Measurements from ENCODE around the gene ACTL6A.
"Not testable (repeated sequence)": the region's sequence is repeated elsewhere in the genome, so short reads cannot be mapped to it uniquely, and the experiment has no call there.

Gene ACTL6A

DNA sequence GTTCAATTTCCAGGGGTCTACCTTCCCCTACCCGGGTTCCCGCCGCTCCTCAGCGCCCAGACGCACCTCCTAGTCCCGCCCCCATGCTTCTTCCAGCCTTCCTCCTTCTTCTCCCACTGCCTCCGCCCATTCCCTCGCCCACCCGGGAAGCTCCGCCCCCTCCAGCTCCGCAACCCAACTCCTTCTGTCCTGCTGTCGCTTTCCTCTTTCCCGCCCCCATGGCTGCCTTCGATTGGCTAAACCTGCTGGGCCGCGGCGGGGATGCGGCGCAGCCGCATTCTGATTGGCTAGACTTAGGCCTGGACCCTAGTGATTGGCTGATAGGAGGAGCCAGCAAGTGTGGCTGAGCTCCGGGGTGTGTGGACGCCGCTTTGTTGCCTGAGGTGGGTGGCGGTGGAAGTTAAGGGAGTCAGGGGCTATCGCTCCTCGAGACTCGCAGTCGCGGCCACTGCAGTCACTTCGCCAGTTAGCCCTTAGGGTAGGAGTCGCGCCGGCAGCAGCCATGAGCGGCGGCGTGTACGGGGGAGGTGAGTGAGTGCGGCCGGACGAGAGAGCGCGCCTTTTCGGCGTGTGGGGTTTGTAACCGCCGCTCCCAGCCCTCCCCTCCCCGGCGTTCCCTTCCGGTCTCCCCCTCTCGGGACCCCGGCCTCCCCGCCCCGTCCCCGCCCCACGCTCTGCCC lies at the start of gene ACTL6A:
Gene ACTL6A, plus strand, starts transcription at position 336 of the 680 bp plus-strand sequence. Its CDS starts 167 bp downstream, at position 503.
- peak; percentile 99 for DNase-seq

GRCh38 chr3:179513862-179514261 lies 48.9 kb upstream of the ACTL6A start:
- no peak for DNase-seq

GRCh38 chr3:179516461-179517251 lies 46.1 kb upstream of the ACTL6A start:
- DNase-seq: not testable (repeated sequence)

- no peak for DNase-seq
Observed at GRCh38 chr3:179526482-179526881, 36.2 kb upstream of the ACTL6A start.

GRCh38 chr3:179526989-179527391 lies 35.7 kb upstream of the ACTL6A start:
- no peak for DNase-seq

DNA sequence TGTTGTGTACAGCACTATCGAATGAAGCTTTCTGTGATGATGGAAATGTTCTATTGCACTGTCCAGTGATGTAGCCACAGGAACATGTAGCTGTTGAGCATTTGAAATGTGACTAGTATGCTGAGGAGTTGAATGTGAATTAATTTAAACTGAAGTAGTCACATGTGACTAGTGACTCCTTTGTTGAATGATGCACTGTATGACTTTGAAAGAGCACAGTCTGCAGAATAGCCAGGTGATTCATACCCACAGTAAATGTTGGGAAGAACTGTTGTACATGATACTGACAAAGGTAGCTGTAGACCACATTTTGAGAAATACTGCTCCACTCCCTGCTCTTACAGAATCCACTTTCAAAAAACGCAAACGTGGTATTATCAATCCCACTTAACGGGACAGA lies 34.0 kb upstream of the ACTL6A start:
- no peak for DNase-seq

GRCh38 chr3:179531576-179531975 lies 31.1 kb upstream of the ACTL6A start:
- no peak for DNase-seq

DNA sequence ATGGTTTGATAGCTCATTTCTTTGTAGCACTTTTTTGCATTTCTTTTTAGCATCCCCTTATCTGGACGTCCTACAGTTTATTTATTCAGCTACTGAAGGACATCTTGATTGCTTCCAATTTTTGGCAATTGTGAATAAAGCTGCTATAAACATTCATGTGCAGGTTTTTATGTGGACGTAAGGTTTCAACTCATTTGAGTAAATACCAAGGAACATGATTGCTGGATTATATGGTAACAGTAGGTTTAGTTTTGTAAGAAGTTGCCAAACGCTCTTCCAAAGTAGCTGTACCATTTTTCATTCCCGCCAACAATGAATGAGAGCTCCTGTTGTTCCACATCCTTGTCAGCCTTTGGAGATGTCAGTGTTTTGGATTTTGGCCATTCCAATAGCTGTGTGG lies 29.5 kb upstream of the ACTL6A start:
- DNase-seq: no peak

DNA sequence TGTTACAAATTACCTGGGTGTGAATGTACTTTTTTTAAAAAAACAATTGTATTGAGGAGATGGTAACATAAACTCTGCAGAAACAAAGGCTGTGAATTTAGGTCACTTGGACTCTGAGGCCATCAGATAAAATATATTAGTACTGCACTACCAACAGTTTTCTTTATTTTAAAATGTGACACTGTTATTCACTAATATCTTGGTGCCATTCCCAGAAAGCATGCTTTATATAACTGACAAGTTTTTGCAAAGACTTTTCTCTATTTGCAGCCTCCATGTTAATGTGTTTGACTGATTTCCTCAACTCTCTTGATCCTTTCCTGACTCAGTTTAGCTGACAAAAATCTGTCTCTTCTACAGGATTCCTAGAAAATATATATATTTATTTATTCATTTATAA lies 26.5 kb upstream of the ACTL6A start:
- no peak for DNase-seq

GRCh38 chr3:179541094-179541493 lies 21.6 kb upstream of the ACTL6A start:
- DNase-seq: no peak

DNA sequence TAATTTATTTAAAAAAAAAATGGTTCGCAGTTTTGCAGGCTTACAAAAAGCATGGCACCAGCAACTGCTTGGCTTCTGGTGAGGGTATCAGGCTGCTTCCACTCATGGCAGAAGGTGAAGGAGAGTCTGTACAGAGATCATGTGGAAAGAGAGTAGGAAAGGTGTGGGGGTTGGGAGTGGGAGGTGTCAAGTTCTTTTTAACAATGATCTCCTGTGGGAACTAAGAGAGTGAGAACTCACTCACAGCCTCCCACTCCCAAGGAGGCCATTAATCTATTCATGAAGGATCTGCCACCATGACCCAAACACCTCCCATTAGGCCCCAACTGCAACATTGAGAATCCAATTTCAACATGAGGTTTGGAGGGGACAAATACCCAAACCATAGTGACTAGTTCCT lies 21.1 kb upstream of the ACTL6A start:
- DNase-seq: no peak

DNA sequence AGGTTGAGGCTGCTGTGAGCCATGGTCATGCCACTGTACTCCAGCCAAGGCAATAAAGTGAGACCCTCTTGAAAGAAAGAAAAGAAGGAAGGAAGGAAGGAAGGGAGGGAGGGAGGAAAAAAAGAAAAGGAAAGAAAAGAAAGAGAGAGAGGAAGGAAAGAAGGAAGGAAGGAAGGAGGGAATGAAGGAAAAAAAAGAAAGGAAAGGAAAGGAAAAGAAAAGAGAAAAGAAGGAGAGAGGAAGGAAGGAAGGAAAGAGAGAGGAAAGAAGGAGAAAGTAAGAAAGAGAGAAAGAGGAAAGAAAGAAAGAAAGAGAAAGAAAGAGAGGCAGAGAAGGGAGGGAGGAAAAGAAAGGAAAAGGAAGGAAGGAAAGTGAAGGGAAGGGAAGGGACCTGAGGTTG lies 20.4 kb upstream of the ACTL6A start:
- DNase-seq: no peak

GRCh38 chr3:179544981-179545645 lies 17.6 kb upstream of the ACTL6A start:
- no peak for DNase-seq

GRCh38 chr3:179546814-179547241 lies 15.9 kb upstream of the ACTL6A start:
- DNase-seq: no peak

GRCh38 chr3:179551349-179552105 lies 11.2 kb upstream of the ACTL6A start:
- DNase-seq: no peak

DNA sequence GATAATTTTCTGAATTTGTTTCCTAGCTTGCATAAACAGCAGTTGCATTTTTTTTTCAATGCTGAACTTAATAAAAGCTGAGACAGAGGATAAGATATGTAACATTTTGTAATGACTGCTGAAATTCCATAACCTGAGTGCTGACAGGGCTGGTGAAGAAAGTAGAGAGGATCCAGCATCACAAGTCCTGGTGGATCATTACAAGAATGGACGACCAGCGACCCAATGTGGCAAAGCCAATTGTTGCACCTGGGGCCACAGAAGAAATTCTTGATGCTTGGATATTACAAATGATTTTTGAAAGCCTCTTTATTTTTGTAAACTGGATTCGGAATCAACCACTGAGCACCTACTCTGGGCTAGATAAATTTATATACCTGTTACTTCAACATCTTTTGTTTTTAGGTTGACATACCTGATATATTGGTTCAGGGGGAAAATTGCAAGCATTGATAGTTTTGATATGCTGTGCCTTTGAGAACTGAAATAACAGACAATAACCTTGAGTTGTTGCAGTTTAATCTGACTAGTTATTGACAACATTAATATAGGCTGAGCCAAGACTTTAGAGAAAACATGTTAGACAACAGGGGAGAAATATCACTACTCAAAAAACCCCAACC lies 3.9 kb upstream of the ACTL6A start:
- peak; percentile 36 for DNase-seq

- no peak for DNase-seq
Observed at GRCh38 chr3:179560791-179561190, 1.9 kb upstream of the ACTL6A start.

DNA sequence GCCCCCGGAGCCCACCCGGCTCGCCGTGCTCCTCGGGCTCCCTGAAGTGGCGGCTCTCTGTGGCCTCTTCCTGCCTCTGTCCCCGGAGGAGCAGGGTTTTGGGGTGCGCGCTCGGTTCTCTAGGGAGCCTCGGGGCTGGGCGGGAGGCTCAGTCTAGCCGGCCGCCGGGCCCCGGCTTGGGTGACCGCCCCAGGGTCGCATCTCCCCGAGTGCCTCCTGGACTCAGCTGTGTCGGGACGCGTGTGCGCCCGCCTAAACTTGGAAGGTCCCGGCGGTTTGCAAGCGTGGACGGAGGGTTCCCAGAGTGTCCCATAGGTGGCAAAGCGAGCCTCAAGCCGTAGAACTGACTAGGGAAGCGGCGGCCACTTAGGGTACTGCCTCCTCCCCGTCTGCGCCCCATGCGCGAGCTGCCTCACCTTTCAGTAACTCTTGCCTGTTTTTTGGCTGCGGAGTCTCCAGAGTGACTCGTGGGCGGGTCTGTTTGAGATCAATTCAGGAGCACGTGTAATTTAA lies 601 bp downstream of the ACTL6A start:
- DNase-seq: peak; percentile 73

DNA sequence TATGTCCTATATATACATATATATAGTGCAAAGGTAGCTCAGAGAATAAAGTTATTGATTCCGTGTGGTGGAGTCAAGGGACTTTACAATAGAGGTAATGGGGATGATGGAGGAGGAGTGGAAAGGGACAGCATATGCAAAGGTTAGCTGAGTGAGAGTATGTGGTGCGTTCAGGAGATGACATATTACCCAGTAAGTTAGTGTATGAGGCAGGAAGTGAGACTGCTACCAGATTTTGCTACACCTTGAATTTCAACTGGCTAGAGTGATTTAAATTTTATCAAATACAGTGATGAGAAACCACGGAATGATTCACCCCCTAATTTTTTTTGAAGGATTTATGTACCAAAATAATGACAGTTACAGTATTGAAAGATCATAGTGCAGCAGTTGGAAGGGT lies 2.8 kb downstream of the ACTL6A start:
- DNase-seq: no peak

DNA sequence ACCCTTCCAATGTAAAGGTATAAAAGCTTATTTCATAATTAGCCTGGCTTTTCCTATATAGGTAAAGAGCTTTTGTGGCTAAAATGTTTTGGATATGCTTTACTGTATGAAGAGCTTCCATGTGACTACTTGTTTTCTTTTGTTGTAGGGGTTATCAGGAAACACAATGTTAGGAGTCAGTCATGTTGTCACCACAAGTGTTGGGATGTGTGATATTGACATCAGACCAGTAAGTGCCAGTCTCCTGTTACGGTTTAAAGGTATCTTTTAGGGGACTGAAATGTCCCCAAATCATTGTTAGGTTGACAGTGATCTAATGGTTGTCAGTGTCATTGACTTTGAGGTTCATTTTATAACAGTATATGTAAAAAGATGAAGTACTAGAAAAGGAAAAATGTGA lies 18.3 kb downstream of the ACTL6A start:
- no peak for DNase-seq

DNA sequence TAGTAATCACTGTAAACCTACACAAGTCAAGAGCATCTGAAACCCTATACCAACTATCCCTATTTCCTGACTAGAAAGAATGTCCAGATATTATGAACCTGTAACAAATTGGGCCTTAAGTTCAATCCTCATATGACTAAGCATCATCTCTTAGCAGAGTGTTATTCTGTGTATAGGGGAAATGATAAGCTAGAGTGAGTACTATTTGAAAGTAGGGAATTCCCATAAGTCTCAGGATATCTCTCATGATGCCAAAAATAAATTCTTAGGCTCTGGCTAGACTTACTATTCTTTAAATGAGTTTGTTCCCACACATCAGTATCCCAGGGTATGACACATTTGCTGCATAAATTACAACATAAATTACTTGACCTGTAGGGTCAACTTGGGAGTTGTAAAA lies 26.4 kb downstream of the ACTL6A start:
- no peak for DNase-seq

DNA sequence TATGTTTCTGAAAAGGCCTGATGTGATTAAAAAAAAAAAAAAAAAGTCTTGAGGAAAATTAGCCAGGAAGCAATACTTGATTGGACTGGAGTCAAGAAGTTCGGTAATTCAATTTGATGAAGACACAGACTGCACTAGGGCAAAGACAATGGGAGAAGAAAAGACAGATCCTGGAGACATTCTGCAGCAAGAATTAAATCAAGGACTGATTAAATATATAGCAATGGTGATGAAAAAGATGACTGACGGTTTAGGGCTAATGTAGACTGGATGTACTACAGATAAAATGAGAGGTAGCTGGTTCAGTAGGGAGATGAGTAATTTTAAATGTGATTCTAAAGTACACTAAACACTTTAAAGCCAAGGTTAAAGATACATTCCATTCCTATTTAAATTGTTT lies 27.9 kb downstream of the ACTL6A start:
- no peak for DNase-seq

All from activated naive CD4-positive, alpha-beta T cell treated with anti-CD3 and anti-CD28 coated beads, Interleukin-2, amount 50 U/mL, for 16 hours (primary cell).